ENCODE results near the gene SYT17.

Gene SYT17

GRCh38 chr16:19138601-19139000, 29.4 kb upstream of the SYT17 start:
- no peak for TF ChIP-seq REST (IDR thresholded peaks at IDR 0.05; ENCODE audit: insufficient replicate concordance, low read depth)
- no peak for TF ChIP-seq POLR2AphosphoS5 (IDR thresholded peaks at IDR 0.05; ENCODE audit: low read depth)
- TF ChIP-seq CTCF (IDR thresholded peaks at IDR 0.05; ENCODE audit: insufficient read depth, low read length): no peak
- no peak for TF ChIP-seq GABPA (IDR thresholded peaks at IDR 0.05; ENCODE audit: low read depth)
- no peak for TF ChIP-seq SPI1 (IDR thresholded peaks at IDR 0.05; ENCODE audit: borderline replicate concordance, low read depth)
- Histone ChIP-seq H3K4me3 (replicated peaks; ENCODE audit: insufficient read depth, low read length) (no peak overlapping the region), H3K27ac (replicated peaks) (no peak overlapping the region), H3K27me3 (ENCODE audit: insufficient read depth, poor library complexity, severe bottlenecking) (no peaks in the 10 kb centered on the region)
- no peak for DNase-seq (ENCODE audit: low read depth in 1 of 2, low spot score in 1 of 2)

GRCh38 chr16:19139436-19140091, 28.5 kb upstream of the SYT17 start:
- no peak for DNase-seq (ENCODE audit: low read depth in 1 of 2, low spot score in 1 of 2)
- no peak for TF ChIP-seq GABPA (IDR thresholded peaks at IDR 0.05; ENCODE audit: low read depth)
- no peak for TF ChIP-seq POLR2AphosphoS5 (IDR thresholded peaks at IDR 0.05; ENCODE audit: low read depth)
- no peak for TF ChIP-seq CTCF (IDR thresholded peaks at IDR 0.05; ENCODE audit: insufficient read depth, low read length)
- TF ChIP-seq REST (IDR thresholded peaks at IDR 0.05; ENCODE audit: insufficient replicate concordance, low read depth): no peak
- TF ChIP-seq SPI1 (IDR thresholded peaks at IDR 0.05; ENCODE audit: borderline replicate concordance, low read depth): no peak
- Histone ChIP-seq H3K4me3 (replicated peaks; ENCODE audit: insufficient read depth, low read length) (no peak overlapping the region), H3K27ac (replicated peaks) (no peak overlapping the region), H3K27me3 (ENCODE audit: insufficient read depth, poor library complexity, severe bottlenecking) (no peaks in the 10 kb centered on the region)

GRCh38 chr16:19140396-19140795, 27.6 kb upstream of the SYT17 start:
- Histone ChIP-seq H3K4me3 (replicated peaks; ENCODE audit: insufficient read depth, low read length) (no peak overlapping the region), H3K27me3 (ENCODE audit: insufficient read depth, poor library complexity, severe bottlenecking) (no peaks in the 10 kb centered on the region), H3K27ac (replicated peaks) (no peak overlapping the region)
- no peak for TF ChIP-seq SPI1 (IDR thresholded peaks at IDR 0.05; ENCODE audit: borderline replicate concordance, low read depth)
- TF ChIP-seq CTCF (IDR thresholded peaks at IDR 0.05; ENCODE audit: insufficient read depth, low read length): no peak
- TF ChIP-seq REST (IDR thresholded peaks at IDR 0.05; ENCODE audit: insufficient replicate concordance, low read depth): no peak
- TF ChIP-seq POLR2AphosphoS5 (IDR thresholded peaks at IDR 0.05; ENCODE audit: low read depth): no peak
- no peak for TF ChIP-seq GABPA (IDR thresholded peaks at IDR 0.05; ENCODE audit: low read depth)
- no peak for DNase-seq (ENCODE audit: low read depth in 1 of 2, low spot score in 1 of 2)
